HepG2 (cell line): Measurements from ENCODE around the gene KIF15. TPM values are rescaled to one million over a fixed set of nuclear protein-coding genes. Genes with fewer than 3 reads are reported as not detected.
A peak's percentile ranks its signal among the peaks of the same experiment; 100 is the strongest.

Source experiments
- EHMT2 ChIP-seq: fragments of 200-600 bp; sonication (generic); IDR thresholded peaks from 2 replicates; pipeline ENCODE4 v1.7.0; 2017; ENCODE audit warnings: antibody characterized with exemption, low read depth, low read length, borderline replicate concordance
- FOXK1 ChIP-seq: sonication (generic); formaldehyde crosslinking; IDR thresholded peaks from 2 replicates; pipeline ENCODE4 v1.4.0; 2020; ENCODE audit warnings: low read depth, missing genetic modification reagents, borderline replicate concordance
- KDM6A ChIP-seq: IDR thresholded peaks from 2 replicates; pipeline ENCODE4 v1.6.1; 2016; ENCODE audit warnings: low read depth
- PTBP1 ChIP-seq: fragments of 200-400 bp; formaldehyde crosslinking; IDR thresholded peaks from 2 replicates; pipeline ENCODE4 v1.6.1; 2018; ENCODE audit warnings: low read length, low read depth; ENCODE audit not compliant: poor library complexity, severe bottlenecking
- REL ChIP-seq: sonication (generic); formaldehyde crosslinking; conservative IDR thresholded peaks from 2 replicates; pipeline ENCODE4 v1.8.0; 2022; ENCODE audit warnings: mild to moderate bottlenecking, missing genetic modification reagents, moderate library complexity
- SIX4 ChIP-seq: sonication (generic); formaldehyde crosslinking; IDR thresholded peaks from 2 replicates; pipeline ENCODE4 v1.4.0; 2020; ENCODE audit warnings: missing genetic modification reagents
- STAT5B ChIP-seq: sonication (generic); formaldehyde crosslinking; IDR thresholded peaks from 2 replicates; pipeline ENCODE4 v1.4.0; 2020; ENCODE audit warnings: missing genetic modification reagents
- TFDP1 ChIP-seq: IDR thresholded peaks from 2 replicates; pipeline ENCODE4 v1.6.1; 2016; ENCODE audit warnings: missing compliant biosample characterization, missing genetic modification reagents, borderline replicate concordance
- YEATS4 ChIP-seq: sonication (generic); formaldehyde crosslinking; IDR thresholded peaks from 2 replicates; pipeline ENCODE4 v1.4.0; 2020; ENCODE audit warnings: missing genetic modification reagents, borderline replicate concordance
- ZNF160 ChIP-seq: sonication (generic); formaldehyde crosslinking; IDR thresholded peaks from 2 replicates; pipeline ENCODE4 v1.8.0; 2022; ENCODE audit warnings: mild to moderate bottlenecking, inconsistent platforms, missing genetic modification reagents
- ZNF253 ChIP-seq: sonication (generic); formaldehyde crosslinking; IDR thresholded peaks from 2 replicates; pipeline ENCODE4 v1.8.0; 2022; ENCODE audit warnings: mild to moderate bottlenecking, missing genetic modification reagents, borderline replicate concordance
- ZNF3 ChIP-seq: IDR thresholded peaks from 2 replicates; pipeline ENCODE4 v1.7.0; 2017; ENCODE audit warnings: inconsistent platforms
- ZNF563 ChIP-seq: sonication (generic); formaldehyde crosslinking; IDR thresholded peaks from 2 replicates; pipeline ENCODE4 v1.8.0; 2022; ENCODE audit warnings: mild to moderate bottlenecking, moderate library complexity, missing genetic modification reagents
- ZZZ3 ChIP-seq: sonication (generic); formaldehyde crosslinking; IDR thresholded peaks from 2 replicates; pipeline ENCODE4 v1.4.0; 2020; ENCODE audit warnings: missing genetic modification reagents, mild to moderate bottlenecking, borderline replicate concordance
- polyA plus RNA-seq, 8 experiments: library from polyadenylated mRNA; depleted of rRNA in 3 of 8; stranded (reverse) in 7 of 8; unstranded in 1 of 8; fragments of >200 nt; fragmentation: Illumina TruSeq in 4 of 8; extraction: Trizol in 4 of 8; gene quantifications; 2 replicates each; pipeline versions ENCODE4 v1.2.1 to v1.2.3, GENCODE V29; 2011 to 2016; ENCODE audit warnings: low read depth in 4 of 8, missing spikeins in 1 of 8, mixed read lengths in 1 of 8; ENCODE audit not compliant: insufficient read depth in 1 of 8
- total RNA-seq, 5 experiments: library from RNA; depleted of rRNA; stranded (reverse); fragments of >200 nt; fragmentation: Illumina TruSeq; extraction: Trizol; gene quantifications; 2 replicates each; pipeline ENCODE4 v1.2.3, GENCODE V29; 2016; ENCODE audit warnings: low read depth in 1 of 5
- TF ChIP-seq, protein P1 (sequence below): sonication (generic); formaldehyde crosslinking; IDR thresholded peaks from 2 replicates; pipeline ENCODE4 v1.4.0; 2020; ENCODE audit warnings: missing genetic modification reagents, mild to moderate bottlenecking, borderline replicate concordance
- TF ChIP-seq, protein P2 (sequence below): sonication (generic); formaldehyde crosslinking; IDR thresholded peaks from 2 replicates; pipeline ENCODE4 v1.9.0; 2021; ENCODE audit warnings: missing genetic modification reagents, borderline replicate concordance
- TF ChIP-seq, protein P3 (sequence below): IDR thresholded peaks from 2 replicates; pipeline ENCODE4 v1.6.1; 2016; ENCODE audit warnings: low read depth, missing genetic modification reagents, missing compliant biosample characterization

The KIF15 gene
- total and polyA plus RNA-seq, 2 of the 13 experiments (the other 11 are each of a cell fraction or from before 2014, with no cell fraction given) = 4.8 to 33.8 TPM

GRCh38 chr3:44761424-44762169 lies at the start of gene KIF15, which contains the start of gene KIAA1143 (continued):
- peak; percentile 97 for TF ChIP-seq YEATS4 (CRISPR knock-in tag)
- no peak for TF ChIP-seq STAT5B (CRISPR knock-in tag)
- TF ChIP-seq PTBP1 = no peak
- TF ChIP-seq ZNF160 (CRISPR knock-in tag) = peak; percentile 71; the same call in 1 of the 2 replicates
- no peak for TF ChIP-seq KDM6A (CRISPR knock-in tag)
- TF ChIP-seq REL = 0 out of 2 replicates have a peak, but pooled peaks have one; percentile 65
- no peak for TF ChIP-seq ZNF3
- 0 out of 2 replicates have a peak, but pooled peaks have one; percentile 13 for TF ChIP-seq SIX4 (CRISPR knock-in tag)
- peak; percentile 100 for TF ChIP-seq TFDP1 (CRISPR knock-in tag)
- TF ChIP-seq, protein P1, sequence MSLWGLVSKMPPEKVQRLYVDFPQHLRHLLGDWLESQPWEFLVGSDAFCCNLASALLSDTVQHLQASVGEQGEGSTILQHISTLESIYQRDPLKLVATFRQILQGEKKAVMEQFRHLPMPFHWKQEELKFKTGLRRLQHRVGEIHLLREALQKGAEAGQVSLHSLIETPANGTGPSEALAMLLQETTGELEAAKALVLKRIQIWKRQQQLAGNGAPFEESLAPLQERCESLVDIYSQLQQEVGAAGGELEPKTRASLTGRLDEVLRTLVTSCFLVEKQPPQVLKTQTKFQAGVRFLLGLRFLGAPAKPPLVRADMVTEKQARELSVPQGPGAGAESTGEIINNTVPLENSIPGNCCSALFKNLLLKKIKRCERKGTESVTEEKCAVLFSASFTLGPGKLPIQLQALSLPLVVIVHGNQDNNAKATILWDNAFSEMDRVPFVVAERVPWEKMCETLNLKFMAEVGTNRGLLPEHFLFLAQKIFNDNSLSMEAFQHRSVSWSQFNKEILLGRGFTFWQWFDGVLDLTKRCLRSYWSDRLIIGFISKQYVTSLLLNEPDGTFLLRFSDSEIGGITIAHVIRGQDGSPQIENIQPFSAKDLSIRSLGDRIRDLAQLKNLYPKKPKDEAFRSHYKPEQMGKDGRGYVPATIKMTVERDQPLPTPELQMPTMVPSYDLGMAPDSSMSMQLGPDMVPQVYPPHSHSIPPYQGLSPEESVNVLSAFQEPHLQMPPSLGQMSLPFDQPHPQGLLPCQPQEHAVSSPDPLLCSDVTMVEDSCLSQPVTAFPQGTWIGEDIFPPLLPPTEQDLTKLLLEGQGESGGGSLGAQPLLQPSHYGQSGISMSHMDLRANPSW = peak; percentile 72; the same call in 1 of the 2 replicates
- TF ChIP-seq ZNF563 = no peak; the same call in 1 of the 2 replicates
- TF ChIP-seq, protein P2, sequence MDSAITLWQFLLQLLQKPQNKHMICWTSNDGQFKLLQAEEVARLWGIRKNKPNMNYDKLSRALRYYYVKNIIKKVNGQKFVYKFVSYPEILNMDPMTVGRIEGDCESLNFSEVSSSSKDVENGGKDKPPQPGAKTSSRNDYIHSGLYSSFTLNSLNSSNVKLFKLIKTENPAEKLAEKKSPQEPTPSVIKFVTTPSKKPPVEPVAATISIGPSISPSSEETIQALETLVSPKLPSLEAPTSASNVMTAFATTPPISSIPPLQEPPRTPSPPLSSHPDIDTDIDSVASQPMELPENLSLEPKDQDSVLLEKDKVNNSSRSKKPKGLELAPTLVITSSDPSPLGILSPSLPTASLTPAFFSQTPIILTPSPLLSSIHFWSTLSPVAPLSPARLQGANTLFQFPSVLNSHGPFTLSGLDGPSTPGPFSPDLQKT = no peak; the same call in 1 of the 2 replicates
- TF ChIP-seq ZNF253 (CRISPR knock-in tag) = peak; percentile 92
- TF ChIP-seq, protein P3, sequence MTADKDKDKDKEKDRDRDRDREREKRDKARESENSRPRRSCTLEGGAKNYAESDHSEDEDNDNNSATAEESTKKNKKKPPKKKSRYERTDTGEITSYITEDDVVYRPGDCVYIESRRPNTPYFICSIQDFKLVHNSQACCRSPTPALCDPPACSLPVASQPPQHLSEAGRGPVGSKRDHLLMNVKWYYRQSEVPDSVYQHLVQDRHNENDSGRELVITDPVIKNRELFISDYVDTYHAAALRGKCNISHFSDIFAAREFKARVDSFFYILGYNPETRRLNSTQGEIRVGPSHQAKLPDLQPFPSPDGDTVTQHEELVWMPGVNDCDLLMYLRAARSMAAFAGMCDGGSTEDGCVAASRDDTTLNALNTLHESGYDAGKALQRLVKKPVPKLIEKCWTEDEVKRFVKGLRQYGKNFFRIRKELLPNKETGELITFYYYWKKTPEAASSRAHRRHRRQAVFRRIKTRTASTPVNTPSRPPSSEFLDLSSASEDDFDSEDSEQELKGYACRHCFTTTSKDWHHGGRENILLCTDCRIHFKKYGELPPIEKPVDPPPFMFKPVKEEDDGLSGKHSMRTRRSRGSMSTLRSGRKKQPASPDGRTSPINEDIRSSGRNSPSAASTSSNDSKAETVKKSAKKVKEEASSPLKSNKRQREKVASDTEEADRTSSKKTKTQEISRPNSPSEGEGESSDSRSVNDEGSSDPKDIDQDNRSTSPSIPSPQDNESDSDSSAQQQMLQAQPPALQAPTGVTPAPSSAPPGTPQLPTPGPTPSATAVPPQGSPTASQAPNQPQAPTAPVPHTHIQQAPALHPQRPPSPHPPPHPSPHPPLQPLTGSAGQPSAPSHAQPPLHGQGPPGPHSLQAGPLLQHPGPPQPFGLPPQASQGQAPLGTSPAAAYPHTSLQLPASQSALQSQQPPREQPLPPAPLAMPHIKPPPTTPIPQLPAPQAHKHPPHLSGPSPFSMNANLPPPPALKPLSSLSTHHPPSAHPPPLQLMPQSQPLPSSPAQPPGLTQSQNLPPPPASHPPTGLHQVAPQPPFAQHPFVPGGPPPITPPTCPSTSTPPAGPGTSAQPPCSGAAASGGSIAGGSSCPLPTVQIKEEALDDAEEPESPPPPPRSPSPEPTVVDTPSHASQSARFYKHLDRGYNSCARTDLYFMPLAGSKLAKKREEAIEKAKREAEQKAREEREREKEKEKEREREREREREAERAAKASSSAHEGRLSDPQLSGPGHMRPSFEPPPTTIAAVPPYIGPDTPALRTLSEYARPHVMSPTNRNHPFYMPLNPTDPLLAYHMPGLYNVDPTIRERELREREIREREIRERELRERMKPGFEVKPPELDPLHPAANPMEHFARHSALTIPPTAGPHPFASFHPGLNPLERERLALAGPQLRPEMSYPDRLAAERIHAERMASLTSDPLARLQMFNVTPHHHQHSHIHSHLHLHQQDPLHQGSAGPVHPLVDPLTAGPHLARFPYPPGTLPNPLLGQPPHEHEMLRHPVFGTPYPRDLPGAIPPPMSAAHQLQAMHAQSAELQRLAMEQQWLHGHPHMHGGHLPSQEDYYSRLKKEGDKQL (CRISPR knock-in tag) = 0 out of 2 replicates have a peak, but pooled peaks have one; percentile 19
- peak; percentile 27; the same call in 1 of the 2 replicates for TF ChIP-seq ZZZ3
- TF ChIP-seq EHMT2 = no peak
- TF ChIP-seq FOXK1 (CRISPR knock-in tag) = peak; percentile 89; the same call in 1 of the 2 replicates
